HEK293 (cell line): ENCODE results near the gene ERGIC1.
A peak's percentile ranks its signal among the peaks of the same experiment; 100 is the strongest.

Source experiments
- CTCF ChIA-PET: fragments of 350-600 bp; formaldehyde crosslinking; extraction: SDS; loops from one replicate; lab custom pipeline; 2021; ENCODE audit warnings: antibody characterized with exemption; lab: Yijun Ruan, JAX
- POLR2A ChIA-PET: fragments of 300-600 bp; formaldehyde crosslinking; extraction: SDS; loops from one replicate; lab custom pipeline; 2020; ENCODE audit warnings: antibody characterized with exemption, inconsistent platforms; lab: Yijun Ruan, JAX
- H3K27ac ChIP-seq: fragments of 200-500 bp; sonication (Bioruptor generic); 2 replicates; pipeline ENCODE4 v1.5.1; 2014; ENCODE audit warnings: low read depth, low read length, control low read depth, inconsistent platforms; ENCODE audit errors: extremely low read depth
- H3K36me3 ChIP-seq, 2 experiments: fragments of 200-500 bp in 1 of 2; sonication (Bioruptor generic) in 1 of 2; 1 replicate in 1 of 2; 2 replicates in 1 of 2; pipeline ENCODE4 v1.5.1; 2014 to 2017; ENCODE audit warnings: inconsistent platforms in 2 of 2, low read length in 2 of 2; ENCODE audit not compliant: control insufficient read depth in 2 of 2, insufficient read depth in 1 of 2
- H3K4me1 ChIP-seq: fragments of 200-500 bp; sonication (Bioruptor generic); 2 replicates; pipeline ENCODE4 v1.5.1; 2014; ENCODE audit warnings: mild to moderate bottlenecking, low read length, inconsistent platforms; ENCODE audit not compliant: control insufficient read depth, insufficient read depth
- H3K4me3 ChIP-seq: 2 replicates; pipeline ENCODE4 v1.5.1; 2011; ENCODE audit warnings: low read depth, mild to moderate bottlenecking, control low read depth, low read length, moderate library complexity
- H3K9me3 ChIP-seq: fragments of 200-500 bp; sonication (Bioruptor generic); 2 replicates; pipeline ENCODE4 v1.5.1; 2014; ENCODE audit warnings: low read depth, low read length, inconsistent platforms; ENCODE audit not compliant: control insufficient read depth, insufficient read depth
- ATF2 ChIP-seq: fragments of 450-650 bp; formaldehyde crosslinking; IDR thresholded peaks from 2 replicates; pipeline ENCODE4 v1.5.1; 2016; ENCODE audit warnings: missing biosample characterization, missing genetic modification characterization, low read depth
- CTCF ChIP-seq: fragments of 450-650 bp; formaldehyde crosslinking; IDR thresholded peaks from 2 replicates; pipeline ENCODE4 v1.5.1; 2016; ENCODE audit warnings: missing biosample characterization, missing genetic modification characterization
- EGR2 ChIP-seq: fragments of 450-650 bp; formaldehyde crosslinking; IDR thresholded peaks from 2 replicates; pipeline ENCODE4 v1.5.1; 2016; ENCODE audit warnings: low read depth, missing biosample characterization, missing genetic modification characterization
- GFI1B ChIP-seq: fragments of 450-650 bp; formaldehyde crosslinking; IDR thresholded peaks from 2 replicates; pipeline ENCODE4 v1.5.1; 2016; ENCODE audit warnings: missing biosample characterization, missing genetic modification characterization
- OSR2 ChIP-seq: fragments of 450-650 bp; formaldehyde crosslinking; IDR thresholded peaks from 2 replicates; pipeline ENCODE4 v1.5.1; 2016; ENCODE audit warnings: missing biosample characterization, missing genetic modification characterization
- REST ChIP-seq: fragments of 450-650 bp; formaldehyde crosslinking; IDR thresholded peaks from 2 replicates; pipeline ENCODE4 v1.5.1; 2016; ENCODE audit warnings: missing biosample characterization, missing genetic modification characterization
- SP3 ChIP-seq: fragments of 450-650 bp; formaldehyde crosslinking; IDR thresholded peaks from 2 replicates; pipeline ENCODE4 v1.5.1; 2016; ENCODE audit warnings: missing biosample characterization, missing genetic modification characterization
- YY1 ChIP-seq: fragments of 450-650 bp; formaldehyde crosslinking; IDR thresholded peaks from 2 replicates; pipeline ENCODE4 v1.5.1; 2018; ENCODE audit warnings: missing biosample characterization, missing genetic modification characterization
- ZBTB17 ChIP-seq: fragments of 450-650 bp; formaldehyde crosslinking; IDR thresholded peaks from 2 replicates; pipeline ENCODE4 v1.5.1; 2016; ENCODE audit warnings: missing biosample characterization, missing genetic modification characterization
- ZNF146 ChIP-seq: fragments of 450-650 bp; formaldehyde crosslinking; IDR thresholded peaks from 2 replicates; pipeline ENCODE4 v1.5.1; 2016; ENCODE audit warnings: missing biosample characterization, missing genetic modification characterization
- ZNF155 ChIP-seq: fragments of 450-650 bp; formaldehyde crosslinking; IDR thresholded peaks from 2 replicates; pipeline ENCODE4 v1.5.1; 2016; ENCODE audit warnings: missing biosample characterization, missing genetic modification characterization
- ZNF24 ChIP-seq: fragments of 450-650 bp; formaldehyde crosslinking; IDR thresholded peaks from 2 replicates; pipeline ENCODE4 v1.5.1; 2016; ENCODE audit warnings: missing biosample characterization, missing genetic modification characterization
- ZNF26 ChIP-seq: fragments of 450-650 bp; formaldehyde crosslinking; IDR thresholded peaks from 2 replicates; pipeline ENCODE4 v1.5.1; 2016; ENCODE audit warnings: missing biosample characterization, missing genetic modification characterization
- ZNF292 ChIP-seq: fragments of 450-650 bp; formaldehyde crosslinking; IDR thresholded peaks from 2 replicates; pipeline ENCODE4 v1.5.1; 2016; ENCODE audit warnings: low read depth, missing biosample characterization, missing genetic modification characterization, borderline replicate concordance
- ZNF830 ChIP-seq: fragments of 450-650 bp; IDR thresholded peaks from 2 replicates; pipeline ENCODE4 v1.5.0; 2018; ENCODE audit warnings: missing biosample characterization, missing genetic modification characterization, low read depth, mild to moderate bottlenecking, moderate library complexity
- ZSCAN18 ChIP-seq: fragments of 450-650 bp; formaldehyde crosslinking; IDR thresholded peaks from 2 replicates; pipeline ENCODE4 v1.5.1; 2016; ENCODE audit warnings: missing biosample characterization, missing genetic modification characterization

The ERGIC1 gene

GRCh38 chr5:172830876-172831662, 3.0 kb upstream of the ERGIC1 start:
- no peaks in the 10 kb centered on the region for H3K9me3 ChIP-seq
- no peak overlapping the region for H3K4me3 ChIP-seq
- no peaks in the 10 kb centered on the region for H3K36me3 ChIP-seq
- peaks cover 3% of the 10 kb centered on the region for H3K4me1 ChIP-seq
- TF ChIP-seq EGR2 (tag by site-specific recombination) (0 out of 2 replicates have a peak, but pooled peaks have one; percentile 18), ZBTB17 (tag by site-specific recombination) (peak; percentile 79), REST (tag by site-specific recombination) (no peak)
- POLR2A ChIA-PET = interaction anchor here (1.0 kb wide), 1 partner anchor 59 kb away, joined by 3 read pairs; the partner anchor contains the start of gene DUSP1
- H3K27ac ChIP-seq = no peak overlapping the region
- CTCF ChIA-PET = interaction anchor here (0.6 kb wide), 1 partner anchor 59 kb away, joined by 3 read pairs; no protein-coding TSS in a partner anchor

- ChIA-PET CTCF (interaction anchor here (1.5 kb wide), 1 partner anchor 100 kb away, joined by 3 read pairs; no protein-coding TSS in a partner anchor), POLR2A (interaction anchor here (0.8 to 4.8 kb wide), 3 partner anchors 13 to 61 kb away, joined by 3 to 25 read pairs (median 3); partner anchors contain the start of gene DUSP1)
- peaks cover 8% of the 10 kb centered on the region for H3K4me1 ChIP-seq
- no peak overlapping the region for H3K4me3 ChIP-seq
- H3K36me3 ChIP-seq = peaks cover 0 to 4% of the 10 kb centered on the region in 2 experiments; a peak in 1 of 3 replicates
- no peaks in the 10 kb centered on the region for H3K9me3 ChIP-seq
- TF ChIP-seq OSR2 (tag by site-specific recombination) = no peak
- TF ChIP-seq ZNF24 (tag by site-specific recombination) = 0 out of 2 replicates have a peak, but pooled peaks have one; percentile 44
- H3K27ac ChIP-seq = no peak overlapping the region
Observed at GRCh38 chr5:172832383-172833315, 1.4 kb upstream of the ERGIC1 start.

GRCh38 chr5:172833372-172833685, 722 bp upstream of the ERGIC1 start:
- H3K27ac ChIP-seq = no peak overlapping the region
- H3K9me3 ChIP-seq = no peaks in the 10 kb centered on the region
- ChIA-PET POLR2A (interaction anchor here (0.6 to 4.8 kb wide), 3 partner anchors 62 to 64 kb away, joined by 3 to 25 read pairs (median 4); partner anchors contain the start of gene DUSP1), CTCF (interaction anchor here (1.5 kb wide), 1 partner anchor 99 kb away, joined by 3 read pairs; no protein-coding TSS in a partner anchor)
- H3K4me1 ChIP-seq = peaks cover 12% of the 10 kb centered on the region
- no peak overlapping the region for H3K4me3 ChIP-seq
- H3K36me3 ChIP-seq = peaks cover 0 to 4% of the 10 kb centered on the region in 2 experiments; a peak in 1 of 3 replicates
- TF ChIP-seq ZNF830 (no peak), ZSCAN18 (tag by site-specific recombination) (no peak), ZNF155 (tag by site-specific recombination) (no peak), ZNF26 (no peak), ATF2 (tag by site-specific recombination) (no peak), SP3 (tag by site-specific recombination) (no peak), GFI1B (tag by site-specific recombination) (no peak), ZNF292 (no peak), ZNF146 (tag by site-specific recombination) (no peak), YY1 (no peak), CTCF (tag by site-specific recombination) (no peak)
